Liver (tissue), 3 donors: Measurements from ENCODE around the gene COL4A1.

Experiments
- ATF3 ChIP-seq: IDR thresholded peaks from 2 replicates; pipeline ENCODE4 v1.6.1; 2016; ENCODE audit warnings: antibody characterized with exemption
- CTCF ChIP-seq: fragments of 150-350 bp; IDR thresholded peaks from 2 replicates; pipeline ENCODE4 v1.5.1; 2017; ENCODE audit warnings: improper control_type of control experiment, low read depth, low read length; ENCODE audit not compliant: missing input control
- EGR1 ChIP-seq, 2 donors: IDR thresholded peaks; 2 replicates each; pipeline ENCODE4 v1.6.1; 2016 to 2018; ENCODE audit warnings: antibody characterized with exemption in 2 of 2, low read depth in 2 of 2
- REST ChIP-seq: IDR thresholded peaks from 2 replicates; pipeline ENCODE4 v1.6.1; 2016; ENCODE audit warnings: antibody characterized with exemption, mild to moderate bottlenecking
- RXRA ChIP-seq, 2 donors: IDR thresholded peaks; 2 replicates each; pipeline ENCODE4 v1.6.1; 2017 to 2018; ENCODE audit warnings: antibody characterized with exemption in 2 of 2, mild to moderate bottlenecking in 1 of 2
- SP1 ChIP-seq: IDR thresholded peaks from 2 replicates; pipeline ENCODE4 v1.6.1; 2018; ENCODE audit warnings: antibody characterized with exemption, mild to moderate bottlenecking
- TAF1 ChIP-seq: conservative IDR thresholded peaks from 2 replicates; pipeline ENCODE4 v1.6.1; 2016; ENCODE audit warnings: antibody characterized with exemption, mild to moderate bottlenecking
- YY1 ChIP-seq: IDR thresholded peaks from 2 replicates; pipeline ENCODE4 v1.6.1; 2016; ENCODE audit warnings: antibody characterized with exemption, mild to moderate bottlenecking
- donor health status: healthy.
- donor health status: healthy.

GRCh38 chr13:110124201-110124940, 182.6 kb downstream of the COL4A1 start:
- TF ChIP-seq RXRA (IDR thresholded peaks at IDR 0.05), result no peak
- no peak for TF ChIP-seq CTCF
- TF ChIP-seq SP1, result no peak
- no peak for TF ChIP-seq REST
- no peak for TF ChIP-seq EGR1 (IDR thresholded peaks at IDR 0.05; ENCODE audit: low read depth in 2 of 2)
- TF ChIP-seq ATF3, result no peak
- no peak for TF ChIP-seq YY1
- TF ChIP-seq TAF1, result no peak
